ENCODE data around the gene MASTL.

DNA sequence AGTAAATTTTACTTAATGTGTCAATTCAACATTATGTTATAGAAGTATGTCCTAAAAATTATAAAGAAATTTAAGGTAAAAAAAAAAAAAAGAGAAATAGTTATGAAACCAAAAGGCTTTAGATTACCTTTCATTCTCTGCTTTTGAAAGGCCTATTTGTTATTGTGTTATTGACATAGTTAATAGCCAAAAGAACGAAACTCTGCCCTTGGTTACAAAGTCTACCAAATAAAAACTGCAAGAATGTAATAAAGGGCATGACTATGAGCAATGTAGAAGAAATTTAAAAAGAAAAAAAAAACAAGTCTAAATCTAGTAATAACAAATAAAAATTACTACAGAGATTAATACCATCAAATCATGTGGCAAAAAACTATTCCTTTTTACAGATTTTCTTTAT is 74.9 kb downstream of the MASTL start:
- TF ChIP-seq, protein P1, sequence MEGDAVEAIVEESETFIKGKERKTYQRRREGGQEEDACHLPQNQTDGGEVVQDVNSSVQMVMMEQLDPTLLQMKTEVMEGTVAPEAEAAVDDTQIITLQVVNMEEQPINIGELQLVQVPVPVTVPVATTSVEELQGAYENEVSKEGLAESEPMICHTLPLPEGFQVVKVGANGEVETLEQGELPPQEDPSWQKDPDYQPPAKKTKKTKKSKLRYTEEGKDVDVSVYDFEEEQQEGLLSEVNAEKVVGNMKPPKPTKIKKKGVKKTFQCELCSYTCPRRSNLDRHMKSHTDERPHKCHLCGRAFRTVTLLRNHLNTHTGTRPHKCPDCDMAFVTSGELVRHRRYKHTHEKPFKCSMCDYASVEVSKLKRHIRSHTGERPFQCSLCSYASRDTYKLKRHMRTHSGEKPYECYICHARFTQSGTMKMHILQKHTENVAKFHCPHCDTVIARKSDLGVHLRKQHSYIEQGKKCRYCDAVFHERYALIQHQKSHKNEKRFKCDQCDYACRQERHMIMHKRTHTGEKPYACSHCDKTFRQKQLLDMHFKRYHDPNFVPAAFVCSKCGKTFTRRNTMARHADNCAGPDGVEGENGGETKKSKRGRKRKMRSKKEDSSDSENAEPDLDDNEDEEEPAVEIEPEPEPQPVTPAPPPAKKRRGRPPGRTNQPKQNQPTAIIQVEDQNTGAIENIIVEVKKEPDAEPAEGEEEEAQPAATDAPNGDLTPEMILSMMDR (IDR thresholded peaks at IDR 0.05) = no peak
- TF ChIP-seq POLR2A (IDR thresholded peaks at IDR 0.05) = no peak
